ENCODE measurements around the gene NOX1. TPM values are rescaled to one million over a fixed set of nuclear protein-coding genes. Genes with fewer than 3 reads are reported as not detected.

The NOX1 gene
- total and polyA plus RNA-seq, 2 of the 13 experiments (the other 11 are each of a cell fraction or from before 2014, with no cell fraction given) = 0.07 TPM; not detected in 1

DNA sequence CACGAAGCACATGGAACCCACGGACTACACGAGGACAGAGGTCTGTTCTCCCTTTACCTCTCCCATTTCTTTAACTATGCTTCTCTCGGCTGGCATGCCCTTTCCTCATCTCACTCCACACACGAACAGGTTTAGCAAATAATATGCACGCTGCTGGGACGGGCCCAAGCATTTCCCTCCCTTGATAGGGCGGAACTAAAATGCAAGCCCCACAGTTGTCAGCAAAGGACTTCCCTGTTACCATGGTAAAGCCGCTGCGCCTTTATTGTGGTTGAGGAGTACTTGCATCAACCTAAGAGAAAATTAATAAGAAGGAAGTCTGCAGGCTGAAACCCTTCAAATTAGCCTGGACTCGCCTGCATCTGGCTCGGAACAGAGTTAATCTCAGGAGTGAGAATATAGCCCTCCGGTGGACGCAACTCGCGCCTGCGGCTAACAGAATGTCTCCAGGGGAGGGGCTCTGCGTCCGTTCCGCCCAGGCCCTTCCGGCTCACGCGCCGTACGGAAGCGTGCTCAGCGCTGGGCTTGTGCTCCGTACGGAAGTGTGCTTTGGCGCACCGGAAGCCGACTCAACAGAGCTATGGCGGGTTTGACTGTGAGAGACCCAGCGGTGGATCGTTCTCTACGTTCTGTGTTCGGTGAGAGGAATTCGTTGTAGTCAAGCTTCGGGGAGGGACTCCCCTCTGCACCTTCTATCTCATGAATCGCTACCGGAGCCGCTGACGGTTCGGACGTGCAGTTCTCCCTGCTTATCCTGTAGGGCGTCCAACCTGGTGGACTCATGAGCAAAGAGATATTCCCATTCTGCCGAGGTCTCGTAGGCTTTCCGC lies 54.1 kb downstream of the NOX1 start, which contains the start of gene CSTF2 (continued):
- TF ChIP-seq, protein P1, sequence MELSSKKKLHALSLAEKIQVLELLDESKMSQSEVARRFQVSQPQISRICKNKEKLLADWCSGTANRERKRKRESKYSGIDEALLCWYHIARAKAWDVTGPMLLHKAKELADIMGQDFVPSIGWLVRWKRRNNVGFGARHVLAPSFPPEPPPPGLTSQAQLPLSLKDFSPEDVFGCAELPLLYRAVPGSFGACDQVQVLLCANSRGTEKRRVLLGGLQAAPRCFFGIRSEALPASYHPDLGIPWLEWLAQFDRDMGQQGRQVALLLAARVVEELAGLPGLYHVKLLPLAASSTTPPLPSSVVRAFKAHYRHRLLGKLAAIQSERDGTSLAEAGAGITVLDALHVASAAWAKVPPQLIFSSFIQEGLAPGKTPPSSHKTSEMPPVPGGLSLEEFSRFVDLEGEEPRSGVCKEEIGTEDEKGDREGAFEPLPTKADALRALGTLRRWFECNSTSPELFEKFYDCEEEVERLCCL (CRISPR knock-in tag; IDR thresholded peaks at IDR 0.05; ENCODE audit: borderline replicate concordance) = no peak
- TF ChIP-seq ZMYM4 (CRISPR knock-in tag; IDR thresholded peaks at IDR 0.05) (peak; percentile 68; the same call in 1 of the 2 replicates), SMAD3 (CRISPR knock-in tag; IDR thresholded peaks at IDR 0.05) (no peak), ZNF12 (CRISPR knock-in tag; IDR thresholded peaks at IDR 0.05) (no peak), ZNF224 (CRISPR knock-in tag; IDR thresholded peaks at IDR 0.05) (no peak), STAG1 (CRISPR knock-in tag; IDR thresholded peaks at IDR 0.05) (no peak), ZKSCAN8 (CRISPR knock-in tag; IDR thresholded peaks at IDR 0.05; ENCODE audit: borderline replicate concordance) (no peak), CC2D1A (CRISPR knock-in tag; IDR thresholded peaks at IDR 0.05) (no peak), NRL (CRISPR knock-in tag; IDR thresholded peaks at IDR 0.05; ENCODE audit: borderline replicate concordance) (peak; percentile 29; the same call in 1 of the 2 replicates), ZNF7 (CRISPR knock-in tag; IDR thresholded peaks at IDR 0.05) (no peak), ESRRA (CRISPR knock-in tag; IDR thresholded peaks at IDR 0.05; ENCODE audit: low read depth) (no peak), JARID2 (CRISPR knock-in tag; IDR thresholded peaks at IDR 0.05; ENCODE audit: insufficient replicate concordance) (no peak), ARNTL (CRISPR knock-in tag; IDR thresholded peaks at IDR 0.05) (no peak)
- TF ChIP-seq, protein P2, sequence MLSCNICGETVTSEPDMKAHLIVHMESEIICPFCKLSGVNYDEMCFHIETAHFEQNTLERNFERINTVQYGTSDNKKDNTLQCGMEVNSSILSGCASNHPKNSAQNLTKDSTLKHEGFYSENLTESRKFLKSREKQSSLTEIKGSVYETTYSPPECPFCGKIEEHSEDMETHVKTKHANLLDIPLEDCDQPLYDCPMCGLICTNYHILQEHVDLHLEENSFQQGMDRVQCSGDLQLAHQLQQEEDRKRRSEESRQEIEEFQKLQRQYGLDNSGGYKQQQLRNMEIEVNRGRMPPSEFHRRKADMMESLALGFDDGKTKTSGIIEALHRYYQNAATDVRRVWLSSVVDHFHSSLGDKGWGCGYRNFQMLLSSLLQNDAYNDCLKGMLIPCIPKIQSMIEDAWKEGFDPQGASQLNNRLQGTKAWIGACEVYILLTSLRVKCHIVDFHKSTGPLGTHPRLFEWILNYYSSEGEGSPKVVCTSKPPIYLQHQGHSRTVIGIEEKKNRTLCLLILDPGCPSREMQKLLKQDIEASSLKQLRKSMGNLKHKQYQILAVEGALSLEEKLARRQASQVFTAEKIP (CRISPR knock-in tag; IDR thresholded peaks at IDR 0.05; ENCODE audit: borderline replicate concordance) = no peak
- TF ChIP-seq, protein P3, sequence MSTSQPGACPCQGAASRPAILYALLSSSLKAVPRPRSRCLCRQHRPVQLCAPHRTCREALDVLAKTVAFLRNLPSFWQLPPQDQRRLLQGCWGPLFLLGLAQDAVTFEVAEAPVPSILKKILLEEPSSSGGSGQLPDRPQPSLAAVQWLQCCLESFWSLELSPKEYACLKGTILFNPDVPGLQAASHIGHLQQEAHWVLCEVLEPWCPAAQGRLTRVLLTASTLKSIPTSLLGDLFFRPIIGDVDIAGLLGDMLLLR (CRISPR knock-in tag; IDR thresholded peaks at IDR 0.05) = no peak
- TF ChIP-seq, protein P4, sequence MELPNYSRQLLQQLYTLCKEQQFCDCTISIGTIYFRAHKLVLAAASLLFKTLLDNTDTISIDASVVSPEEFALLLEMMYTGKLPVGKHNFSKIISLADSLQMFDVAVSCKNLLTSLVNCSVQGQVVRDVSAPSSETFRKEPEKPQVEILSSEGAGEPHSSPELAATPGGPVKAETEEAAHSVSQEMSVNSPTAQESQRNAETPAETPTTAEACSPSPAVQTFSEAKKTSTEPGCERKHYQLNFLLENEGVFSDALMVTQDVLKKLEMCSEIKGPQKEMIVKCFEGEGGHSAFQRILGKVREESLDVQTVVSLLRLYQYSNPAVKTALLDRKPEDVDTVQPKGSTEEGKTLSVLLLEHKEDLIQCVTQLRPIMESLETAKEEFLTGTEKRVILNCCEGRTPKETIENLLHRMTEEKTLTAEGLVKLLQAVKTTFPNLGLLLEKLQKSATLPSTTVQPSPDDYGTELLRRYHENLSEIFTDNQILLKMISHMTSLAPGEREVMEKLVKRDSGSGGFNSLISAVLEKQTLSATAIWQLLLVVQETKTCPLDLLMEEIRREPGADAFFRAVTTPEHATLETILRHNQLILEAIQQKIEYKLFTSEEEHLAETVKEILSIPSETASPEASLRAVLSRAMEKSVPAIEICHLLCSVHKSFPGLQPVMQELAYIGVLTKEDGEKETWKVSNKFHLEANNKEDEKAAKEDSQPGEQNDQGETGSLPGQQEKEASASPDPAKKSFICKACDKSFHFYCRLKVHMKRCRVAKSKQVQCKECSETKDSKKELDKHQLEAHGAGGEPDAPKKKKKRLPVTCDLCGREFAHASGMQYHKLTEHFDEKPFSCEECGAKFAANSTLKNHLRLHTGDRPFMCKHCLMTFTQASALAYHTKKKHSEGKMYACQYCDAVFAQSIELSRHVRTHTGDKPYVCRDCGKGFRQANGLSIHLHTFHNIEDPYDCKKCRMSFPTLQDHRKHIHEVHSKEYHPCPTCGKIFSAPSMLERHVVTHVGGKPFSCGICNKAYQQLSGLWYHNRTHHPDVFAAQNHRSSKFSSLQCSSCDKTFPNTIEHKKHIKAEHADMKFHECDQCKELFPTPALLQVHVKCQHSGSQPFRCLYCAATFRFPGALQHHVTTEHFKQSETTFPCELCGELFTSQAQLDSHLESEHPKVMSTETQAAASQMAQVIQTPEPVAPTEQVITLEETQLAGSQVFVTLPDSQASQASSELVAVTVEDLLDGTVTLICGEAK (IDR thresholded peaks at IDR 0.05) = peak; percentile 66
- TF ChIP-seq, protein P4 (CRISPR knock-in tag; IDR thresholded peaks at IDR 0.05) = no peak
